NB4 (cell line): Measurements from ENCODE around the gene FOXP2.
"Not testable (repeated sequence)": the region's sequence is repeated elsewhere in the genome, so short reads cannot be mapped to it uniquely, and the experiment has no call there.

Source experiments
- POLR2A ChIP-seq: IDR thresholded peaks from 2 replicates; pipeline ENCODE4 v1.6.1; 2011; ENCODE audit warnings: mild to moderate bottlenecking; ENCODE audit not compliant: insufficient read length; ENCODE audit errors: extremely low read depth
- TF ChIP-seq, protein P1 (sequence below): IDR thresholded peaks from one replicate; pipeline ENCODE4 v1.5.1; 2012; ENCODE audit warnings: low read depth, low read length

DNA sequence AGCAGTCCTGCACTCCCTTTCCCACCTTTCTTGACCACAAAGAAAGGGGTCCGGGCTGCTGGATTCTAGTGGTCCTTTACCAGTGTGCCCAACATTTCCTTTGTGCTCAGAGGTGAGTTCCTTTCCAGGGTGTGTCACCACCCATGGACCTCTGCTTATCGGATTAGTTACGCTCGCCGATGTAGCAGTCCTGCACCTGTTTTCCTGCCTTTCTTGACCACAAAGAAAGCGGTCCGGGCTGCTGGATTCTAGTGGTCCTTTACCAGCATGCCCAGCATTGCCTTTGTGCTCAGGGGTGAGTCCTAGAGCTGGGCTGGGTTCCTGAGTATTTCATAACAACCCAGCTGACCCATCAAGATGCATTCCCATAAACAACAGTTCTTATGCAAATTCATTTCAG, 30.7 kb upstream of the FOXP2 start:
- TF ChIP-seq, protein P1, sequence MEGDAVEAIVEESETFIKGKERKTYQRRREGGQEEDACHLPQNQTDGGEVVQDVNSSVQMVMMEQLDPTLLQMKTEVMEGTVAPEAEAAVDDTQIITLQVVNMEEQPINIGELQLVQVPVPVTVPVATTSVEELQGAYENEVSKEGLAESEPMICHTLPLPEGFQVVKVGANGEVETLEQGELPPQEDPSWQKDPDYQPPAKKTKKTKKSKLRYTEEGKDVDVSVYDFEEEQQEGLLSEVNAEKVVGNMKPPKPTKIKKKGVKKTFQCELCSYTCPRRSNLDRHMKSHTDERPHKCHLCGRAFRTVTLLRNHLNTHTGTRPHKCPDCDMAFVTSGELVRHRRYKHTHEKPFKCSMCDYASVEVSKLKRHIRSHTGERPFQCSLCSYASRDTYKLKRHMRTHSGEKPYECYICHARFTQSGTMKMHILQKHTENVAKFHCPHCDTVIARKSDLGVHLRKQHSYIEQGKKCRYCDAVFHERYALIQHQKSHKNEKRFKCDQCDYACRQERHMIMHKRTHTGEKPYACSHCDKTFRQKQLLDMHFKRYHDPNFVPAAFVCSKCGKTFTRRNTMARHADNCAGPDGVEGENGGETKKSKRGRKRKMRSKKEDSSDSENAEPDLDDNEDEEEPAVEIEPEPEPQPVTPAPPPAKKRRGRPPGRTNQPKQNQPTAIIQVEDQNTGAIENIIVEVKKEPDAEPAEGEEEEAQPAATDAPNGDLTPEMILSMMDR = not testable (repeated sequence)
- TF ChIP-seq POLR2A = not testable (repeated sequence)
